ENCODE measurements around the gene CRTC1.

Gene CRTC1

GRCh38 chr19:18683109-18683957 is at the start of gene CRTC1:
Gene CRTC1 (plus strand): TSS chr19:18683680. CDS start chr19:18683703, 23 bp downstream.
- H3K27me3 ChIP-seq (ENCODE audit: low read depth, low read length), result no peaks in the 10 kb centered on the region
- H3K36me3 ChIP-seq (ENCODE audit: control insufficient read depth in 1 of 2, insufficient read depth in 2 of 2, low read length in 2 of 2), result no peaks in the 10 kb centered on the region
- H3K27ac ChIP-seq (ENCODE audit: low read length), result no peak within 1 kb of the TSS
- H3K9me3 ChIP-seq (ENCODE audit: control insufficient read depth in 1 of 2, low read length in 2 of 2), result no peaks in the 10 kb centered on the region
- peak within 1 kb of the TSS; percentile 52 to 57 for H3K4me3 ChIP-seq (ENCODE audit: low read depth in 1 of 2, low read length in 2 of 2)
- H3K4me1 ChIP-seq (ENCODE audit: control insufficient read depth in 1 of 2, insufficient read depth in 2 of 2, low read length in 2 of 2), result peaks cover 0 to 17% of the 10 kb centered on the region in 2 donors

GRCh38 chr19:18634612-18635297 is 48.7 kb upstream of the CRTC1 start:
- Histone ChIP-seq H3K27ac (ENCODE audit: low read length) (no peak overlapping the region), H3K36me3 (ENCODE audit: control insufficient read depth in 1 of 2, insufficient read depth in 2 of 2, low read length in 2 of 2) (no peaks in the 10 kb centered on the region)

GRCh38 chr19:18635831-18636182 is 47.7 kb upstream of the CRTC1 start:
- H3K9me3 ChIP-seq (ENCODE audit: control insufficient read depth in 1 of 2, low read length in 2 of 2), result no peaks in the 10 kb centered on the region
- no peaks in the 10 kb centered on the region for H3K36me3 ChIP-seq (ENCODE audit: control insufficient read depth in 1 of 2, insufficient read depth in 2 of 2, low read length in 2 of 2)
- peak overlapping the region in 1 of 2 donors; percentile 88 for H3K4me3 ChIP-seq (ENCODE audit: low read depth in 1 of 2, low read length in 2 of 2)
- no peaks in the 10 kb centered on the region for H3K27me3 ChIP-seq (ENCODE audit: low read depth, low read length)
- H3K4me1 ChIP-seq (ENCODE audit: control insufficient read depth in 1 of 2, insufficient read depth in 2 of 2, low read length in 2 of 2), result peaks cover 6 to 17% of the 10 kb centered on the region in 2 donors
- H3K27ac ChIP-seq (ENCODE audit: low read length), result no peak overlapping the region

More at GRCh38 chr19:18634612-18635297, 48.7 kb upstream of the CRTC1 start:
- H3K4me3 ChIP-seq (ENCODE audit: low read depth in 1 of 2, low read length in 2 of 2), result no peak overlapping the region
- peaks cover 6 to 17% of the 10 kb centered on the region in 2 donors for H3K4me1 ChIP-seq (ENCODE audit: control insufficient read depth in 1 of 2, insufficient read depth in 2 of 2, low read length in 2 of 2)
- H3K9me3 ChIP-seq (ENCODE audit: control insufficient read depth in 1 of 2, low read length in 2 of 2), result no peaks in the 10 kb centered on the region
- H3K27me3 ChIP-seq (ENCODE audit: low read depth, low read length), result no peaks in the 10 kb centered on the region

GRCh38 chr19:18636183-18636968 is 47.1 kb upstream of the CRTC1 start:
- Histone ChIP-seq H3K4me3 (ENCODE audit: low read depth in 1 of 2, low read length in 2 of 2) (peak overlapping the region; percentile 42 to 88), H3K27ac (ENCODE audit: low read length) (no peak overlapping the region), H3K36me3 (ENCODE audit: control insufficient read depth in 1 of 2, insufficient read depth in 2 of 2, low read length in 2 of 2) (no peaks in the 10 kb centered on the region), H3K27me3 (ENCODE audit: low read depth, low read length) (no peaks in the 10 kb centered on the region), H3K4me1 (ENCODE audit: control insufficient read depth in 1 of 2, insufficient read depth in 2 of 2, low read length in 2 of 2) (peaks cover 6 to 17% of the 10 kb centered on the region in 2 donors), H3K9me3 (ENCODE audit: control insufficient read depth in 1 of 2, low read length in 2 of 2) (no peaks in the 10 kb centered on the region)

GRCh38 chr19:18636969-18637629 is 46.4 kb upstream of the CRTC1 start, which contains the start of gene KLHL26:
Gene KLHL26 (plus strand): TSS chr19:18637028. CDS start chr19:18637055, 27 bp downstream.
- peaks cover 6 to 17% of the 10 kb centered on the region in 2 donors for H3K4me1 ChIP-seq (ENCODE audit: control insufficient read depth in 1 of 2, insufficient read depth in 2 of 2, low read length in 2 of 2)
- peak within 1 kb of the TSS; percentile 60 for H3K27ac ChIP-seq (ENCODE audit: low read length)
- H3K9me3 ChIP-seq (ENCODE audit: control insufficient read depth in 1 of 2, low read length in 2 of 2), result no peaks in the 10 kb centered on the region

GRCh38 chr19:18637673-18638630 is 45.5 kb upstream of the CRTC1 start:
- Histone ChIP-seq H3K27ac (ENCODE audit: low read length) (peak overlapping the region; percentile 60), H3K9me3 (ENCODE audit: control insufficient read depth in 1 of 2, low read length in 2 of 2) (no peaks in the 10 kb centered on the region), H3K27me3 (ENCODE audit: low read depth, low read length) (no peaks in the 10 kb centered on the region), H3K4me3 (ENCODE audit: low read depth in 1 of 2, low read length in 2 of 2) (peak overlapping the region; percentile 68 to 88), H3K4me1 (ENCODE audit: control insufficient read depth in 1 of 2, insufficient read depth in 2 of 2, low read length in 2 of 2) (peaks cover 6 to 17% of the 10 kb centered on the region in 2 donors), H3K36me3 (ENCODE audit: control insufficient read depth in 1 of 2, insufficient read depth in 2 of 2, low read length in 2 of 2) (no peaks in the 10 kb centered on the region)

More at GRCh38 chr19:18636969-18637629, 46.4 kb upstream of the CRTC1 start, which contains the start of gene KLHL26:
- Histone ChIP-seq H3K36me3 (ENCODE audit: control insufficient read depth in 1 of 2, insufficient read depth in 2 of 2, low read length in 2 of 2) (no peaks in the 10 kb centered on the region), H3K27me3 (ENCODE audit: low read depth, low read length) (no peaks in the 10 kb centered on the region), H3K4me3 (ENCODE audit: low read depth in 1 of 2, low read length in 2 of 2) (peak within 1 kb of the TSS; percentile 68 to 88)

GRCh38 chr19:18639706-18640243 is 43.7 kb upstream of the CRTC1 start:
- no peaks in the 10 kb centered on the region for H3K36me3 ChIP-seq (ENCODE audit: control insufficient read depth in 1 of 2, insufficient read depth in 2 of 2, low read length in 2 of 2)
- H3K9me3 ChIP-seq (ENCODE audit: control insufficient read depth in 1 of 2, low read length in 2 of 2), result no peaks in the 10 kb centered on the region
- no peak overlapping the region for H3K4me3 ChIP-seq (ENCODE audit: low read depth in 1 of 2, low read length in 2 of 2)
- H3K27ac ChIP-seq (ENCODE audit: low read length), result no peak overlapping the region
- no peaks in the 10 kb centered on the region for H3K27me3 ChIP-seq (ENCODE audit: low read depth, low read length)
- H3K4me1 ChIP-seq (ENCODE audit: control insufficient read depth in 1 of 2, insufficient read depth in 2 of 2, low read length in 2 of 2), result peaks cover 6 to 22% of the 10 kb centered on the region in 2 donors

- H3K4me3 ChIP-seq (ENCODE audit: low read depth in 1 of 2, low read length in 2 of 2), result peak overlapping the region in 1 of 2 donors; percentile 16
- H3K27me3 ChIP-seq (ENCODE audit: low read depth, low read length), result no peaks in the 10 kb centered on the region
- H3K9me3 ChIP-seq (ENCODE audit: control insufficient read depth in 1 of 2, low read length in 2 of 2), result no peaks in the 10 kb centered on the region
- no peaks in the 10 kb centered on the region for H3K36me3 ChIP-seq (ENCODE audit: control insufficient read depth in 1 of 2, insufficient read depth in 2 of 2, low read length in 2 of 2)
- peaks cover 0 to 15% of the 10 kb centered on the region in 2 donors for H3K4me1 ChIP-seq (ENCODE audit: control insufficient read depth in 1 of 2, insufficient read depth in 2 of 2, low read length in 2 of 2)
- H3K27ac ChIP-seq (ENCODE audit: low read length), result no peak overlapping the region
Observed at GRCh38 chr19:18644196-18645034, 39.1 kb upstream of the CRTC1 start.

- no peaks in the 10 kb centered on the region for H3K9me3 ChIP-seq (ENCODE audit: control insufficient read depth in 1 of 2, low read length in 2 of 2)
- H3K27me3 ChIP-seq (ENCODE audit: low read depth, low read length), result no peaks in the 10 kb centered on the region
- no peaks in the 10 kb centered on the region for H3K36me3 ChIP-seq (ENCODE audit: control insufficient read depth in 1 of 2, insufficient read depth in 2 of 2, low read length in 2 of 2)
- H3K4me3 ChIP-seq (ENCODE audit: low read depth in 1 of 2, low read length in 2 of 2), result peak overlapping the region in 1 of 2 donors; percentile 16
- H3K4me1 ChIP-seq (ENCODE audit: control insufficient read depth in 1 of 2, insufficient read depth in 2 of 2, low read length in 2 of 2), result peaks cover under 1 to 21% of the 10 kb centered on the region in 2 donors
- H3K27ac ChIP-seq (ENCODE audit: low read length), result no peak overlapping the region
Observed at GRCh38 chr19:18645035-18645511, 38.4 kb upstream of the CRTC1 start.
